H1 (cell line): ENCODE results near the gene EPHB1. TPM values are rescaled to one million over a fixed set of nuclear protein-coding genes. Genes with fewer than 3 reads are reported as not detected.

Experiments used
- CTCF ChIA-PET: fragments of 300-600 bp; sonication (Branson Sonifier 250); formaldehyde crosslinking; loops from one replicate; lab custom pipeline; 2021; ENCODE audit not compliant: partially characterized antibody; lab: Charles Lee
- POLR2A ChIA-PET: fragments of 300-600 bp; sonication (Branson Sonifier 250); formaldehyde crosslinking; loops from one replicate; lab custom pipeline; 2021; ENCODE audit warnings: inconsistent platforms; ENCODE audit not compliant: partially characterized antibody; lab: Charles Lee
- DNase-seq, 2 experiments: peaks; one replicate each; pipeline versions ENCODE4 v3.0.0 to v3.0.0-alpha.2; 2010 to 2022; ENCODE audit warnings: low spot score in 2 of 2, low read depth in 1 of 2, mixed read lengths in 1 of 2
- FAIRE-seq: peaks from 2 replicates; lab custom pipeline; 2011; peaks lifted over from hg19 to GRCh38; lab: Jason Lieb, UNC
- H2AFZ ChIP-seq: 2 replicates; pipeline ENCODE4 v1.8.1; 2012; ENCODE audit warnings: low read length, inconsistent platforms
- H2AK5ac ChIP-seq: 2 replicates; pipeline ENCODE4 v1.6.1; 2013; ENCODE audit warnings: low read depth, low read length
- H2BK120ac ChIP-seq: replicated peaks from 2 replicates; pipeline ENCODE3; 2013; ENCODE audit warnings: low read depth, low read length, inconsistent platforms
- H2BK12ac ChIP-seq: 2 replicates; pipeline ENCODE4 v1.6.1; 2013; ENCODE audit warnings: low read depth, low read length
- H2BK15ac ChIP-seq: 2 replicates; pipeline ENCODE4 v1.6.1; 2013; ENCODE audit warnings: low read length
- H2BK20ac ChIP-seq: 2 replicates; pipeline ENCODE4 v1.6.1; 2013; ENCODE audit warnings: low read length
- H2BK5ac ChIP-seq: 2 replicates; pipeline ENCODE4 v1.6.1; 2013; ENCODE audit warnings: low read depth, low read length
- H3K14ac ChIP-seq: 2 replicates; pipeline ENCODE4 v1.6.1; 2013; ENCODE audit warnings: inconsistent platforms; ENCODE audit not compliant: insufficient read length
- H3K18ac ChIP-seq: 2 replicates; pipeline ENCODE4 v1.6.1; 2013; ENCODE audit warnings: low read length; ENCODE audit errors: extremely low read depth
- H3K23ac ChIP-seq: 2 replicates; pipeline ENCODE4 v1.6.1; 2013; ENCODE audit warnings: inconsistent platforms; ENCODE audit not compliant: insufficient read length
- H3K23me2 ChIP-seq: 2 replicates; pipeline ENCODE4 v1.6.1; 2013; ENCODE audit warnings: low read depth, low read length
- H3K27ac ChIP-seq: 2 replicates; pipeline ENCODE4 v1.6.1; 2011; ENCODE audit warnings: low read depth, low read length, inconsistent platforms
- H3K27me3 ChIP-seq, 4 experiments: replicated peaks in 1 of 4; 1 replicate in 1 of 4; 2 replicates in 3 of 4; pipeline versions ENCODE4 v1.6.1 to v1.8.1; 2011 to 2013; ENCODE audit warnings: low read length in 3 of 4, mild to moderate bottlenecking in 3 of 4, inconsistent platforms in 2 of 4, mixed read lengths in 2 of 4, moderate library complexity in 1 of 4; ENCODE audit not compliant: control insufficient read depth in 3 of 4, insufficient read depth in 3 of 4; ENCODE audit errors: extremely low read depth in 1 of 4
- H3K36me3 ChIP-seq, 4 experiments: 2 replicates each; pipeline versions ENCODE4 v1.6.1 to v1.8.1; 2011 to 2013; ENCODE audit warnings: mild to moderate bottlenecking in 4 of 4, low read length in 3 of 4, moderate library complexity in 2 of 4, control low read depth in 1 of 4, inconsistent platforms in 1 of 4; ENCODE audit not compliant: insufficient read depth in 4 of 4, control insufficient read depth in 2 of 4
- H3K4ac ChIP-seq: replicated peaks from 2 replicates; pipeline ENCODE3; 2013; ENCODE audit warnings: low read length, low read depth, mixed read lengths, inconsistent platforms; ENCODE audit not compliant: insufficient read length
- H3K4me1 ChIP-seq, 4 experiments: replicated peaks in 1 of 4; 1 replicate in 1 of 4; 2 replicates in 3 of 4; pipeline versions ENCODE4 v1.6.1 to v1.8.1; 2011 to 2013; ENCODE audit warnings: low read length in 3 of 4, inconsistent platforms in 2 of 4, mixed read lengths in 1 of 4; ENCODE audit not compliant: insufficient read depth in 4 of 4, control insufficient read depth in 3 of 4
- H3K4me2 ChIP-seq, 2 experiments: 2 replicates each; pipeline versions ENCODE4 v1.6.1 to v1.8.1; 2011 to 2013; ENCODE audit warnings: low read depth in 2 of 2, low read length in 2 of 2, control low read depth in 1 of 2, inconsistent platforms in 1 of 2, mild to moderate bottlenecking in 1 of 2; ENCODE audit not compliant: insufficient read depth in 1 of 2
- H3K4me3 ChIP-seq, 4 experiments: fragments of 200-600, 300-600 bp in 1 of 4; sonication (generic), shearing (Covaris generic), sonication (Bioruptor Twin) in 1 of 4; 2 replicates each; pipeline versions ENCODE4 v1.5.1 to v1.8.1; 2011 to 2016; ENCODE audit warnings: low read length in 4 of 4, low read depth in 3 of 4, control low read depth in 2 of 4, inconsistent platforms in 2 of 4, mild to moderate bottlenecking in 2 of 4, mixed read lengths in 1 of 4, moderate library complexity in 1 of 4; ENCODE audit not compliant: insufficient read depth in 2 of 4; ENCODE audit errors: extremely low read depth in 1 of 4
- H3K56ac ChIP-seq: replicated peaks from 2 replicates; pipeline ENCODE3; 2013; ENCODE audit warnings: low read depth, mild to moderate bottlenecking, mixed read lengths, low read length, inconsistent platforms; ENCODE audit not compliant: insufficient read length
- H3K79me1 ChIP-seq: 2 replicates; pipeline ENCODE4 v1.6.1; 2013; ENCODE audit warnings: low read depth, low read length, control low read depth
- H3K79me2 ChIP-seq, 2 experiments: 2 replicates each; pipeline versions ENCODE4 v1.6.1 to v1.8.1; 2012 to 2013; ENCODE audit warnings: low read length in 2 of 2, mild to moderate bottlenecking in 2 of 2, inconsistent platforms in 1 of 2; ENCODE audit not compliant: insufficient read depth in 2 of 2, control insufficient read depth in 1 of 2
- H3K9ac ChIP-seq, 4 experiments: replicated peaks in 1 of 4; 1 replicate in 1 of 4; 2 replicates in 3 of 4; pipeline versions ENCODE4 v1.6.1 to v1.8.1; 2011 to 2013; ENCODE audit warnings: low read depth in 3 of 4, low read length in 3 of 4, control low read depth in 2 of 4, mild to moderate bottlenecking in 2 of 4, moderate library complexity in 2 of 4, inconsistent platforms in 1 of 4; ENCODE audit errors: extremely low read depth in 1 of 4
- H3K9me3 ChIP-seq, 2 experiments: 2 replicates each; pipeline versions ENCODE4 v1.6.1 to v1.8.1; 2012 to 2013; ENCODE audit warnings: mild to moderate bottlenecking in 2 of 2, moderate library complexity in 2 of 2, control low read depth in 1 of 2, inconsistent platforms in 1 of 2, low read depth in 1 of 2, low read length in 1 of 2, mixed read lengths in 1 of 2; ENCODE audit not compliant: insufficient read depth in 2 of 2
- H4K20me1 ChIP-seq, 2 experiments: replicated peaks in 1 of 2; 2 replicates each; pipeline versions ENCODE3 to v1.8.1; 2011 to 2013; ENCODE audit warnings: inconsistent platforms in 2 of 2, low read length in 2 of 2, mild to moderate bottlenecking in 1 of 2; ENCODE audit not compliant: insufficient read depth in 2 of 2, control insufficient read depth in 1 of 2
- H4K5ac ChIP-seq: 2 replicates; pipeline ENCODE4 v1.6.1; 2013; ENCODE audit warnings: low read length, low read depth, mixed read lengths, inconsistent platforms; ENCODE audit not compliant: insufficient read length
- H4K8ac ChIP-seq: 2 replicates; pipeline ENCODE4 v1.8.0; 2013; ENCODE audit warnings: mild to moderate bottlenecking, moderate library complexity, low read length, inconsistent platforms; ENCODE audit not compliant: insufficient read depth; ENCODE audit errors: extremely low read depth
- H4K91ac ChIP-seq: replicated peaks from 2 replicates; pipeline ENCODE3; 2013; ENCODE audit warnings: low read length, mixed read lengths, inconsistent platforms; ENCODE audit not compliant: insufficient read length
- CBX5 ChIP-seq: fragments of 300-800, 300-1000 bp; sonication (generic); IDR thresholded peaks from 2 replicates; pipeline ENCODE4 v1.7.1; 2016; ENCODE audit warnings: antibody characterized with exemption, low read length, low read depth
- CHD2 ChIP-seq: IDR thresholded peaks from 2 replicates; pipeline ENCODE4 v1.6.1; 2012; ENCODE audit warnings: low read length, improper control_type of control experiment
- CTBP2 ChIP-seq: IDR thresholded peaks from 2 replicates; pipeline ENCODE4 v1.7.0; 2011; ENCODE audit warnings: borderline replicate concordance, mild to moderate bottlenecking, moderate library complexity, mixed read lengths, low read length; ENCODE audit not compliant: insufficient read depth, insufficient read length
- EP300 ChIP-seq, 2 experiments: IDR thresholded peaks; 1 replicate in 1 of 2; 2 replicates in 1 of 2; pipeline ENCODE4 v1.6.1; 2011 to 2012; ENCODE audit warnings: low read depth in 2 of 2, low read length in 2 of 2, mild to moderate bottlenecking in 2 of 2, borderline replicate concordance in 1 of 2, inconsistent platforms in 1 of 2, moderate library complexity in 1 of 2
- HDAC2 ChIP-seq, 2 experiments: fragments of 300-600 bp in 1 of 2; sonication (generic) in 1 of 2; IDR thresholded peaks; 2 replicates each; pipeline ENCODE4 v1.6.1; 2011 to 2012; ENCODE audit warnings: low read depth in 2 of 2, low read length in 2 of 2, mild to moderate bottlenecking in 2 of 2, moderate library complexity in 2 of 2, borderline replicate concordance in 1 of 2, inconsistent platforms in 1 of 2
- KDM1A ChIP-seq: fragments of 200-600, 300-600 bp; sonication (generic); IDR thresholded peaks from 2 replicates; pipeline ENCODE4 v1.7.1; 2016; ENCODE audit warnings: mild to moderate bottlenecking, low read length, borderline replicate concordance
- NRF1 ChIP-seq: IDR thresholded peaks from 2 replicates; pipeline ENCODE4 v1.6.1; 2011; ENCODE audit warnings: mild to moderate bottlenecking, low read depth, low read length, improper control_type of control experiment
- RFX5 ChIP-seq: IDR thresholded peaks from 2 replicates; pipeline ENCODE4 v1.6.1; 2011; ENCODE audit warnings: low read depth, low read length, improper control_type of control experiment, borderline replicate concordance
- RNF2 ChIP-seq: fragments of 200-900, 300-1000 bp; sonication (generic); IDR thresholded peaks from 2 replicates; pipeline ENCODE4 v1.7.1; 2016; ENCODE audit warnings: borderline replicate concordance, low read depth, mild to moderate bottlenecking, antibody characterized with exemption, low read length; ENCODE audit not compliant: poor library complexity, severe bottlenecking; ENCODE audit errors: missing control alignments
- RXRA ChIP-seq: IDR thresholded peaks from 2 replicates; pipeline ENCODE4 v1.6.1; 2011; ENCODE audit warnings: low read depth, mild to moderate bottlenecking, low read length, moderate library complexity; ENCODE audit not compliant: insufficient read depth
- SIRT6 ChIP-seq: IDR thresholded peaks from one replicate; pipeline ENCODE4 v1.7.1; 2012; ENCODE audit warnings: low read length, inconsistent platforms
- SP2 ChIP-seq: IDR thresholded peaks from 2 replicates; pipeline ENCODE4 v1.6.1; 2012; ENCODE audit warnings: mild to moderate bottlenecking, low read length, inconsistent platforms
- SUZ12 ChIP-seq: fragments of 200-600 bp; sonication (generic); IDR thresholded peaks from 2 replicates; pipeline ENCODE4 v1.6.1; 2012; ENCODE audit warnings: mild to moderate bottlenecking, inconsistent platforms, low read length, moderate library complexity, mixed read lengths
- TBP ChIP-seq: IDR thresholded peaks from 2 replicates; pipeline ENCODE4 v1.6.1; 2011; ENCODE audit warnings: low read depth, low read length, improper control_type of control experiment
- WGBS, 2 experiments: shearing (Covaris generic) in 1 of 2; methylation state at CpG; one replicate each; pipeline versions ENCODE4 v1.1.6 to v1.1.7; 2013 to 2015; ENCODE audit warnings: low lambda C conversion rate in 2 of 2, mixed read lengths in 2 of 2, inconsistent platforms in 1 of 2, low coverage in 1 of 2, missing lambda C conversion rate in 1 of 2; ENCODE audit not compliant: insufficient replicate concordance in 2 of 2, insufficient coverage in 1 of 2, insufficient read length in 1 of 2; ENCODE audit errors: extremely low coverage in 1 of 2, missing lambda C conversion rate in 1 of 2; 5-methylcytosine and 5-hydroxymethylcytosine counted together
- polyA plus RNA-seq, 7 experiments: library from polyadenylated mRNA; depleted of rRNA in 3 of 7; stranded (reverse) in 5 of 7; unstranded in 2 of 7; fragments of >200 nt in 5 of 7; fragments of 200-250 nt in 2 of 7; gene quantifications; 1 replicate in 5 of 7; 2 replicates in 1 of 7; 4 replicates in 1 of 7; pipeline versions ENCODE4 v1.2.1 to v1.2.3, GENCODE V29; 2011 to 2013; ENCODE audit warnings: missing spikeins in 2 of 7, mixed read lengths in 2 of 7
- total RNA-seq: library from RNA; stranded (reverse); fragmentation: NEBNext Ultra II Directional; extraction: Animal tissue kit (Norgen Biotek cat#: 25700); gene quantifications from 2 replicates; pipeline ENCODE4 v1.2.1, GENCODE V29; 2021

Gene EPHB1
- total and polyA plus RNA-seq, 2 of the 8 experiments (the other 6 are each of a cell fraction or from before 2014, with no cell fraction given), result 3.5 to 5.9 TPM

DNA sequence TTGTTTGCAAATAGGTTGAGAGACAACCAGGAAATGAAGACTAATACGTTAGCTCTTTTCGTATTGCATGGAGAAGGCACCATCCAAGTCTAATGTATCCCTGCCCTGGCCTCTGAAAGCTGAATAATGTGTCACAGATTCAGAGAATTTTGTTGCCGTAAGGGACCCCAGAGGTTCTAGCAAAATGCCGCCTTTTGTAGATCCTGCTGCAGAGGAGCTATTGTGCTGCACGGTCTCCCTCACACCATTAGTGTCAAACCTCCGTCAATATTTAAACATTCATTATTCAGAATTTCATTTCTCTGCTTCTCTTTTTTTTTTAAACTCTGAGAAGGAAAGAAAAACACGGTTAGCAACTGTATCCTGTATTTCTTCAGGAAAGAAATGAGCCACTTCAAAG lies 238.7 kb downstream of the EPHB1 start:
- no peaks in the 10 kb centered on the region for H3K36me3 ChIP-seq
- DNase-seq (peak in 1 of 2 experiments; percentile 3), FAIRE-seq (no peak)
- H4K91ac ChIP-seq, result no peak overlapping the region
- H4K20me1 ChIP-seq, result no peaks in the 10 kb centered on the region
- H3K9ac ChIP-seq, result no peak overlapping the region
- H3K27ac ChIP-seq, result no peak overlapping the region
- H3K4ac ChIP-seq, result no peak overlapping the region
- peaks cover 0 to 3% (median 0%) of the 10 kb centered on the region in 4 experiments; a peak in 3 of 7 replicates for H3K4me1 ChIP-seq
- H4K8ac ChIP-seq, result no peak overlapping the region
- H3K79me1 ChIP-seq, result no peaks in the 10 kb centered on the region
- no peak overlapping the region for H2BK15ac ChIP-seq
- no peak overlapping the region for H3K14ac ChIP-seq
- H3K79me2 ChIP-seq, result no peaks in the 10 kb centered on the region
- no peaks in the 10 kb centered on the region for H3K27me3 ChIP-seq
- peaks cover 3% of the 10 kb centered on the region; the same call in 1 of the 2 replicates for H3K23me2 ChIP-seq
- no peak overlapping the region for H2BK12ac ChIP-seq
- no peaks in the 10 kb centered on the region for H3K9me3 ChIP-seq
- no peak overlapping the region for H3K4me2 ChIP-seq
- H3K23ac ChIP-seq, result no peak overlapping the region
- no peak overlapping the region for H2BK120ac ChIP-seq
- POLR2A ChIA-PET, result no interaction called here
- H2BK5ac ChIP-seq, result no peak overlapping the region
- H2AK5ac ChIP-seq, result no peak overlapping the region
- H3K18ac ChIP-seq, result no peak overlapping the region
- no peak overlapping the region for H2AFZ ChIP-seq
- H2BK20ac ChIP-seq, result no peak overlapping the region
- H4K5ac ChIP-seq, result no peak overlapping the region
- H3K56ac ChIP-seq, result no peak overlapping the region
- 81% methylated on average over 7 of the region's 7 CpGs; no CpG with 5 or more reads in 1 of the 2 experiments for WGBS, 2 experiments
- CTCF ChIA-PET, result interaction anchor here (0.6 to 1.7 kb wide), 6 partner anchors 11 to 470 kb away, joined by 3 to 6 read pairs (median 3); partner anchors contain the start of gene EPHB1
- H3K4me3 ChIP-seq, result no peak overlapping the region
- TF ChIP-seq RFX5 (no peak), SUZ12 (no peak), CTBP2 (no peak), CHD2 (no peak), TBP (no peak), CBX5 (no peak), RXRA (no peak), EP300 (IDR thresholded peaks at IDR 0.05; ENCODE audit: borderline replicate concordance in 1 of 2, low read depth in 2 of 2, low read length in 2 of 2) (no peak), SIRT6 (no peak), RNF2 (no peak), KDM1A (no peak), NRF1 (no peak), HDAC2 (IDR thresholded peaks at IDR 0.05; ENCODE audit: borderline replicate concordance in 1 of 2, low read depth in 2 of 2, low read length in 2 of 2) (no peak), SP2 (no peak)
